Stimulated activated CD4-positive, alpha-beta T cell treated with anti-CD3 and anti-CD28 coated beads, TNF-alpha, amount 100 ng/mL, for 1 hour (primary cell): Measurements from ENCODE around the gene GDF15.
A peak's percentile ranks its signal among the peaks of the same experiment; 100 is the strongest.
"Not testable (repeated sequence)": the region's sequence is repeated elsewhere in the genome, so short reads cannot be mapped to it uniquely, and the experiment has no call there.

Experiments used
- DNase-seq, 3 donors: peaks; one replicate each; pipeline ENCODE4 v3.0.0-alpha.2; 2020; ENCODE audit warnings: low read depth in 3 of 3, low spot score in 1 of 3

The GDF15 gene, protein sequence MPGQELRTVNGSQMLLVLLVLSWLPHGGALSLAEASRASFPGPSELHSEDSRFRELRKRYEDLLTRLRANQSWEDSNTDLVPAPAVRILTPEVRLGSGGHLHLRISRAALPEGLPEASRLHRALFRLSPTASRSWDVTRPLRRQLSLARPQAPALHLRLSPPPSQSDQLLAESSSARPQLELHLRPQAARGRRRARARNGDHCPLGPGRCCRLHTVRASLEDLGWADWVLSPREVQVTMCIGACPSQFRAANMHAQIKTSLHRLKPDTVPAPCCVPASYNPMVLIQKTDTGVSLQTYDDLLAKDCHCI

DNA sequence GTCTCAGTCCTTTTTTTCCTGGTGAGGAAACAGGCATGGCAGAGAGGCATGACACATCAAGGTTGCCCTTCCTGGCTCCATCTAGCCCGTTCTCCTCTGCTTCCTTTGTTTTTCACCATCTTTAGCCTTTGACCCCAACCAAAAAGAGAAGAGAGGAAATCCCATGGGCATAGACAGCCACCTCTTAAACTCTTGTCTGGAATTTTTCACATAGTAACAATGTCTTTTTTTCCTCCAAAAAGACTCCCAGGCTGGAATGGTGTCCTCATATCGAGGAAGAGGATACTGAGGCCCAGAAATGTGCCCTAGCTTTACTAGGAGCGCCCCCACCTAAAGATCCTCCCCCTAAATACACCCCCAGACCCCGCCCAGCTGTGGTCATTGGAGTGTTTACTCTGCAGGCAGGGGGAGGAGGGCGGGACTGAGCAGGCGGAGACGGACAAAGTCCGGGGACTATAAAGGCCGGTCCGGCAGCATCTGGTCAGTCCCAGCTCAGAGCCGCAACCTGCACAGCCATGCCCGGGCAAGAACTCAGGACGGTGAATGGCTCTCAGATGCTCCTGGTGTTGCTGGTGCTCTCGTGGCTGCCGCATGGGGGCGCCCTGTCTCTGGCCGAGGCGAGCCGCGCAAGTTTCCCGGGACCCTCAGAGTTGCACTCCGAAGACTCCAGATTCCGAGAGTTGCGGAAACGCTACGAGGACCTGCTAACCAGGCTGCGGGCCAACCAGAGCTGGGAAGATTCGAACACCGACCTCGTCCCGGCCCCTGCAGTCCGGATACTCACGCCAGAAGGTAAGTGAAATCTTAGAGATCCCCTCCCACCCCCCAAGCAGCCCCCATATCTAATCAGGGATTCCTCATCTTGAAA, at the start of gene GDF15:
Gene GDF15 (plus strand): TSS at position 484 of the 868 bp plus-strand sequence. CDS start 32 bp downstream, at position 516.
- peak in 1 of 3 donors; percentile 17 for DNase-seq

DNA sequence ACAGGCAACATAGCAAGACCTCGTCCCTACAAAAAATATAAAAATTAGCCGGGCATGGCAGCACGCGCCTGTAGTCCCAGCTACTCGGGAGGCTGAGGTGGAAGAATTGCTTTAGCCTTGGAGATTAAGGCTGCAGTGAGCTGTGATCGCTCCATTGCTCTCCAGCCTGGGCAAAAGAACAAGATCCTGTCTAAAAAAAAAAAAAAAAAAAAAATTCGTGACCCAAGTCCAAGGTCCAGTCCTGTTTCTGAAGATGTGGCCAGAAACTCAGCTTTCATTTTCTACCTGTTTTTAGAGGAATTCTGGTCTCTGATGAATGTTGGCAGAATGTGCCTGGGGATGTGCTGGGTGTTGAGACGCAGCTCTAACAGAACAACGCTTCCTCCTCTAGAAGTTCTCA, 47.4 kb upstream of the GDF15 start:
- no peak for DNase-seq

DNA sequence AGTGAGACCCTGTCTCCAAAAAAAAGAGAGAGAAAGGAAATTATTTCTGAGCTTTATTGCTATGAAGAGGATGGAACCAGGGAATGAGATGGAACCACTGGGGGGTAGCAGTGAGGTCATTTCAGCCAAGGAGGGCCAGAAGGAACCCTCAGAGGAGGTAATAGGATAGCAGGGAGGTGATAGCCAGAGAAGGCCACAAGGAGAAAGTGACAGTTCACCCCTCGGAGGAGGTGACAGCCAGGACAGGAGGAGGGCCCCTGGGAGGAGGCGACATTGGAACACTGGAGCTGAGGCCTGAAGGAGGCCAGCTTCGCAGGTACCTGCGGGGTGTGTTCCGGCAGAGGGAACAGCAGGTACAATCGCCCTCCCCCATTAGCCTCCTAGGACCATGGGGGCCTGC, 46.2 kb upstream of the GDF15 start:
- no peak for DNase-seq

DNA sequence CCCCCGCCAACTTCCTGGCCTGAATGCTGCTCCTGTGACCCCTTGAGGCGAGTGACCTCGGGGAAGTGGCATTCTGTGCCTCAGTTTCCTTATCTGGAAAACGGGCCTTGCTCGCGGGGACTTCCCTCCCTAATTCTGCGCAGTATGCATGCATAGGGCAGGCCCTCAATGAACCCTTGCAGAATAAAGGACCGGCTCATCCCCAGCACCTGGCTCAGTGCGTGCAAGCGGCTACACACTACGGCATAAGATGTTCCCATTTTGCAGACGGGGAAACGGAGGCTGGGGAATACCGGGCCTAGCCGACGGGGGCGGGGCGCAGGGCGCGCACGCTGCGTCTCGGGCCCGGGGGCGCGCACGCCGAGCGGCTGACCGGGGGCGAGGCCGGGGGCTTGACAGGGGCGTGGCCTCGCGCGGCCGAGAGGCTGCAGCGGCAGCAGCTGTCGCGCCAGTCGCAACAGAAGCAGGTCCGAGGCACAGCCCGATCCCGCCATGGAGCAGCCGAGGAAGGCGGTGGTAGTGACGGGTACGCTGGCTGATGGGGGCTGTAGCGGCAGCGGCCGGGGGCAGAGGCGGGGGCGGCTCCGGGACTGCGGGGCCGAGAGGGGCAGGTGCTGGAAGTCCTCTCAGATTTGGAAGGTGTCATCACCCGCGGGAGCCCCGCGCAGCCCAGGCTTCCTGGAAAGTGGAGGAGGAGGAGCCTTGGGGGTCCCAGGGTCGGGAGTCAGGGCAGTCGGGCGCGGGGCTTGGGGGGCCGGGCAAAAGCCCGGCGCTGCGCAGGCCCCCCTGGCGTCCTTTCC, 45.6 kb upstream of the GDF15 start, which contains the start of gene PGPEP1:
Gene PGPEP1 (plus strand): TSS at position 409 of the 800 bp plus-strand sequence. CDS start 84 bp downstream, at position 493.
- peak in 2 of 3 donors; percentile 38 to 55 for DNase-seq

DNA sequence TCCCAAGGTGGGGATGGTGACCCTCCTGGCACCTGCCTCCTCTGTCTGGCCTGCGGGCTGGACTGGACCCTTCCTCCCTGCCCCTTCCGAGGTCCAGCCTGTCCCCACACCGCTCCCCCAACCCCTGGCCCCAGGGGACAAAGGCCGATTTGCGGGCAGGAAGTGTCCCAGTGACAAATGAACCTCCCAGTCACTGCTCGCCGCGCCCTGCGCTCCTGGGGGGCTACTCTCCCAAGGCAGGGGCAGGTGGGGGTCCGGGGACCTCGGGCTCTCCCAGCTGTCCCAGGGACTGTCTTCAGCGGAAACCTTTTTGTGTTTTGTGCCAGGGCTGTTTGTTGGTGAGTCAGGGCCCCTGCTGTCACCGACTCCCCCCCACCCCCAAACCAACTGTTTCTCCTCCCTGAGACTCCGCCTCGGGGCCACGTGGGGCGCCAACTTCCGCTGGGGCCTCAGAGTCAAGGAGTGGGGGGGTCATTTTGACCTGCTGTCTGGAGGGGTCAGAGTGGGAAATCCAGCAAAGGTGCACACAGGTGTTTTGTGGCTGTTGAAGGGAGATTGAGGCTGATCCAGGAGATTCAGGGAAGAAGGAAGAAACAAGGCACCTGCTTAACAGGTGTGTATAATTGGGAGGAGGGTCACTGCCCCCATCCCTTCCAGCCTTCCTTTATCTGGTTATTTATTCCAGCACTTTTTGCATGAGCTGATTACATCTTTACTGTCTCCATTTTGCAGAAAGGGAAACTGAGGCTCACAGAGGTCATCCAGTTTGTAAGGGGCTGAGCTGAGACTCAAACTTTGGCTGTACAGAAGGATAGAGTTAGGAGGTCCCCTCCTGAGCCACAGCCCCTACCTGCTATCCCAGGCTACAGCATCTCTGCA, 44.7 kb upstream of the GDF15 start:
- peak in 1 of 3 donors; percentile 45 for DNase-seq

DNA sequence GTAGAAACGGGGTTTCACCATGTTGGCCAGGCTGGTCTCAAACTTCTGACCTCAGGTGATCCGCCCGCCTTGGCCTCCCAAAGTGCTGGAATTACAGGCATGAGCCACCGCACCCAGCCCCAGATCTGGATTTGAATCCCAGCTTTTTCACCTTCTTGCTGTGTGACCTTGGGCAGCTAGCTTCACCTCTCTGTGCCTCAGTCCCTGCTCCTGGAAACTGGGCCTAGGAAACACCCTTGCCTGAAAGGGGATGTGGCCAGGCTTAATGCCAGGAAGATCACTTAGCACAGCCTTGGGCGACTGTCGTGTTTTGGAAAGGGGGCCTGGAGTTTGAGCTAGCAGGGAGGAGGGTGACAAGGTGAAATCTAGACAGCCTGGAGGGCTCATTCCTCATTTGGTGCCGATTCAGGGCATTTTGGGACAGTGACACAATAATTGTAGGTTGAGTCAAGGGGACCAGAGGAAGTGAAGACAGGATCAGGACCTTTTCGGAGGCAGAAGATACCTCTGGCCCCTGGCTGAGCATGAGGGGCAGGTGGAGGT, 43.8 kb upstream of the GDF15 start:
- no peak for DNase-seq

DNA sequence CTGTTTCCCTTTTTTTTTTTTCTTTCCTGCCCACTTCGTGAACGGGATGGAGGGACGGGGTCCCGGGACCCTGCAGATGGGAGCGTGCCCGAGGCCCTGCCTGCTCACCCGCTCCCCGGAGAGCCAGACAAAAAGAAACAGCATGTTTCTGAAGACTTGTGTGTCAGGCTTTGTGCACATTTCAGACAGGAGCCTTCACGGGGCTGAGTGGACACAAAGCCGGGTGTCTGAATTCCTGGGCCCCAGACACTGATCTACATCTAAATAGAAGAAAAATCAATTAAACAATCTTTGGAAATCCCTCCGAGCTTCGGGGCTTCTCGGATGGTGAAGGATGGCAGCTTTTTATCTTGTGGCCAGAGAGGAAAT, 41.4 kb upstream of the GDF15 start:
- no peak for DNase-seq

DNA sequence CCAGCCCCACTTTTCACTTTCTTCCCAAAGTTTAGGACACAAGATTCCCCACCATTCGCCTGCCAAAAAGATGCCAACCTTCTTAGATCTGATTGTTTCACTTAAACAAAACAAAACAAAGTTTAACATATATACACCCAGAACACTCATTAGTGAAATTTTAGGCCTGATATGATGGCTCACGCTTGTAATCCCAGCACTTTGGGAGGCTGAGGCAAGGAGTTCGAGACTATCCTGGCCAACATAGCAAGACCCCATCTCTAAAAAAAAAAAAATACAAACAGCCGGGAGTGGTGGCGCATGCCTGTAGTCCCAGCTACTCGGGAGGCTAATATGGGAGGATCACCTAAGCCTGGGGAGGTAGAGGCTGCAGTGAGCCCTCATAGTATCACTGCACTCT, 40.7 kb upstream of the GDF15 start:
- no peak for DNase-seq

DNA sequence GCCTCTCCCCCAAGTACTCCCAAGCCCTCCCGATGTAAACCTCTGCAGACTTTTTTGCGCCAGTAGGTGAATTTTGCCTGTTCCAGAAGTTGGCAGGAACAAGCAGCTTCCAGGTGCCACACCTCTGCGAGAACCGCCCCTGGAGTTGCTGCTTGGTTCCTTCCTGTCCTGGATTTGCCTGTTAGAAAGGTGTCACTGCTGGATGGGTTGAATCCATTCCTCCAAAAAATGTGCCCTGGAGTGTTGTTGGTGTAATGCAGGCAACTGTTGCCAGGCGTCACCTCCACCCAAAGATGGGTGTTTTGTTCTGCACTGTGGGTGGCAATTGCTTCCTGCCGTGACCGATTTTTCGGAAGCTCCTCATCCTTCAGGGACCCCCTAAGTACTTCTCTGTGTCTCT, 39.9 kb upstream of the GDF15 start:
- no peak for DNase-seq

DNA sequence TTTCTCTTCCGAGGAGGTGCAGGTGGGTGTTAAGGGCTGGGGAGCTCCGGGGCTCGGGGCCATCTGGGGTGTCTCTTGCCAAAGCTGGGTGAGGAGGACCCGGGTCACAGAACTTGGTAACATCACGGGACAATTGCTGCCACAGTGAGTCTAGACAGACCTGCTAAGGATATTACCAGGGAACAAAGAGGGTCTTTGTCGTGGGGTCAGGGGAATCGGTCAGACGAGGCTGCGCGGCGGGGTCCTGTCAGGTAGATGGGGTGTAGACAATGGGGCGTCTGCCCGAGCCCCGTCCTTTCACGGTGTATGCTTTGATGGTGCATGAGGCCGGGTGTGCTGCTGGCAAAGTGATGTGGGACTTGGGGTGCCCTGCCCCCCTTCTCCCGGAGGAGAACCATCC, 37.8 kb upstream of the GDF15 start:
- no peak for DNase-seq

DNA sequence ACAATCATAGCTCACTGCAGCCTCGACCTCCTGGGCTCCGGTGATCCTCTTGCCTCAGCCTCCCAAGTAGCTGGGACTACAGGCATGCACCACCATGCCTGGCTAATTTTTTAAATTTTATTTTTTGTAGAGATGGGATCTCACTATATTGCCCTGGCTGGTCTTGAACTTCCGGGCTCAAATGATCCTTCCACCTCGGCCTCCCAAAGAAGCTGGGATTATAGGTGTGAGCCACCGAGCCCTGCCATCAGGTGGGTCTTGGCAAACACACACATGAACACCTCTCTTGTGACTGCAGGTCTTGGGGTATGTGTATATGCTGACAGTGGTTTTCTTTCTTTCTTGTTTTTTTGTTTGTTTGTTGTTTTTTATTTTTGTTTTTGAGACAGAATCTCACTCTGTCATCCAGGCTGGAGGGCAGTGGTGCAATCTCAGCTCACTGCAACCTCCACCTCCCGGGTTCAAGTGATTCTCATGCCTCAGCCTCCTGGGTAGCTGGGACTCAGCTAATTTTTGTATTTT, 37.1 kb upstream of the GDF15 start:
- not testable (repeated sequence) for DNase-seq

DNA sequence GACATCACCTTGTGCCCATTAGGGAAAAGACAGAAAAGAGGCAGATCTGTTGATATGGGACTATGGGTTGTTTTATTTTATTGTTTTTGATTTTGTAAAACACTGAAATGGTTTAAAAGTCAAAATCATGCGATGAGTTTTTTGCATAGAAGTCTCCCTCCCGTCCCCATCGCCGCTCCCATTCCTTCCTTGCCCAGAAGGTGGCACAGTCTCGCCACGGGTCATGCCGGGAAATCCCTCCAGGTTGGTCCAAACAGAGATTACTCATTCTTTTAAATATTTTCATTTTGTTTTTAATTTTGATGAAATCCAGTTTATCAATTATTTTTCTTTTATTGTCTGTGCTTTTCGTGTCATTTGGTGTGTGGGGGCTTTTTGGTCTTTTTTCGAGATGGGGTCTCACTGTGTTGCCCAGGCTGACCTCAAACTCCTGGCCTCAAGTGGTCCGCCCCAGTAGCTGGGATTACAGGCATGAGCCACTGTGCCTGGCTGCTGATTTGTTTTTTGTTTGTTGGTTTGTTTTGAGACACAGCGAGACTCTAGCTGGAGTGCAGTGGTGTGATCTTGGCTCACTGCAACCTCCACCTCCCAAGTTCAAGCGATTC, 36.3 kb upstream of the GDF15 start:
- DNase-seq: no peak

DNA sequence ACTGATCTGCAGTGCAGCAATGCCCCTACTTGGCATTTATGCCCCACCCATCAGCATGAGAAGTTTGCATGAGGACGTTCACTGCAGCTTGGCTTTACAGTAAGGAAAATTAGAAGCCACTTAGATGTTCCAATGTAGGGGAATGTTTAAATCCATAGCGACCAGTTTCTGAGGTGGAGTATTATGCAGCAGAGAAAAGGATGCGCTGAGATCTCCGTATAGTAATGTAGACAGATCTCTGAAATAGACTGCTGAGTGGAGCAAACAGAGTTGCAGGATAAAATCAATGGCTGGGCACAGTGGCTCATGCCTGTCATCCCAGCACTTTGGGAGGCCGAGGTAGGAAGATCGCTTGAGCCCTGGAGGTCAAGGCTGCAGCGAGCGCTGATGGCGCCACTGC, 35.5 kb upstream of the GDF15 start:
- DNase-seq: no peak

DNA sequence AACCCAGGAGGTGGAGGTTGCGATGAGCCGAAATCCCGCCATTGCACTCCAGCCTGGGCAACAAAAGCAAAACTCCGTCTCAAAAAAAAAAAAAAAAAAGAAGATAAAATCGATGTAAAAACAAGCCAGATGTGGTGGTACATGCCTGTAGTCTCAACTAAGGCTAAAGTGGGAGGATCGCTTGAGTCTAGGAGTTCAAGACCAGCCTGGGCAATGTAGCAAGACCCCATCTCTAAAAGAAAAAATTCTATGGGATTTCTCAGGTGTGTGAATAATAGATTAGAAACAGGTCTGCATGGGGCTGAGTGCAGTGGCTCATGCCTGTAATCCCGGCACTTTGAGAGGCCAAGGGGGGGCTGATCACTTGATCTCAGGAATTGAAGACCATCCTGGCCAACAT, 34.4 kb upstream of the GDF15 start:
- no peak for DNase-seq

DNA sequence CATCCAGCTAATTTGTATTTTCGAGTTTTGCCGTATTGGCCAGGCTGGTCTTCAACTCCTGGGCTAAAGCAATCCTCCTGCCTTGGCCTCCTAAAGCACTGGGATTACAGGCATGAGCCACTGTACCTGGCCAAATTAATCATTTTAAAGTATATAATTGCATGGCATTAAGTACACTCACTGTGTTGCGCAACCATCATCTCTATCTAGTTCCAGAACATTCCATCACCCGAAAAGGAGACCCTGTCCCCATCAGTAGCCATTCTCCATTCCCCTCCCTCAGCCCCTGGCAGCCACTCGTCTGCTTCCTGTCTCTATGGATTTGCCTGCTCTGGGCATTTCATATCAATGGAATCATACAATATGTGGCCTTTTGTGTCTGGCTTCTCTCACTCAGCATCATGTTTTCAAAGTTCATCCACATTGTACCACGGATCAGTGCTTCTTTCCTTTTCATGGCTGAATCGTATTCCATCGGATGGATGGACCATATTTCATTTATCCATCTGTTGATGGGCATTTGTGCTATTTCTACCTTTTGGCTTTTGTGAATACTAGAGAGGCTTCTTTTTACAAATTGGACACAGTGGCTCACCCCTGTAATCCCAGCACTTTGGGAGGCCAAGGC, 32.5 kb upstream of the GDF15 start:
- no peak for DNase-seq

DNA sequence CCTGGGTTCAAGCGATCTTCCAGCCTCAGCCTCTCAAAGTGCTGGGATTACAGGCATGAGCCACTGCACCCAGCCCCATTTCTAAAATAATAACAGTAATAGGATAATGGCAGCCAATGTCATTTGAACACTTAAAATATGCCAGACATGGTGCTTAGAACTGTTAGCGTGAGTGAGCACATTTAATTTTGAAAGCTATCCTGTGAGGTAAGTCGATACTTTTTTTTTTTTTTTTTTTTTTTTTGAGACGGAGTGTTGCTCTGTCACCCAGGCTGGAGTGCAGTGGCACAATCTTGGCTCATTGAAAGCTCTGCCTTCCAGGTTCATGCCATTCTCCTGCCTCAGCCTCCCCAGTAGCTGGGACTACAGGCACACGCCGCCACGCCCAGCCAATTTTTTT, 31.2 kb upstream of the GDF15 start:
- not testable (repeated sequence) for DNase-seq

DNA sequence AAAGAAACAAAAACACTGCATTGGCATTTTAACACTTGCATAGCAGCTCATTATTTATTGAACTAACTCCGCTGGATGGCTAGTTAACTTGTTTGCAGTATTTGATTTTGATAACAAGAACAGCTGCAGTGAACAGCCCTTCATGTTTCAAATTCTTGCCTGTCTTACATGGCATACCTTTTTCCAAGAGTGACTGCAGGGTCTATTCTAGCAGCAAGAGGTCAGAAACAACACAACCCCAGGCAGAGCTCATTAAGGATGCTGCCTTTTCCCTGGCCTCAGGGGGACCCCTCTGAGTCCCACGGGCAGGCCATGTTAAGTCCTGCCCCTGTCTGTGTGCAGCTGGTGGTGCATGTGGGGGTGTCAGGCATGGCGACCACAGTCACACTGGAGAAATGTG, 28.9 kb upstream of the GDF15 start:
- DNase-seq: no peak

DNA sequence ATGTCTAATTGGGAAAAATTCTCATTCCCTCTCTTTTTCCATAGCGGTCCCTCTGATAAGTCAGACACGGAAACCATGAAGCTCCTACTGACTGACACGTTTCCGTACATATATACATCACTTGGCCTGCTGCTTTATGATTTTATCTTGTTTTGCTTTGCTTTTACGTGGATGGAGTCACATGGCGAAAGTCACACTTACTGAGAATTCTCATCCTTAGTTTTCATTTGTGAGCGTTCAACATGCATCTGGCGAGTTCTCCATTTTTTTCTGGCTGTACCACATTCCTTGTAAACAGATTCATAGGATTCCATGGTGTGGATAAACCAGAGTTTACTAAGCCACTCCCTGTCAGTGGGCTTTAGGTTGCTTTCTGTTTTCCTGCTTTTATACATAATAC, 24.3 kb upstream of the GDF15 start:
- no peak for DNase-seq

DNA sequence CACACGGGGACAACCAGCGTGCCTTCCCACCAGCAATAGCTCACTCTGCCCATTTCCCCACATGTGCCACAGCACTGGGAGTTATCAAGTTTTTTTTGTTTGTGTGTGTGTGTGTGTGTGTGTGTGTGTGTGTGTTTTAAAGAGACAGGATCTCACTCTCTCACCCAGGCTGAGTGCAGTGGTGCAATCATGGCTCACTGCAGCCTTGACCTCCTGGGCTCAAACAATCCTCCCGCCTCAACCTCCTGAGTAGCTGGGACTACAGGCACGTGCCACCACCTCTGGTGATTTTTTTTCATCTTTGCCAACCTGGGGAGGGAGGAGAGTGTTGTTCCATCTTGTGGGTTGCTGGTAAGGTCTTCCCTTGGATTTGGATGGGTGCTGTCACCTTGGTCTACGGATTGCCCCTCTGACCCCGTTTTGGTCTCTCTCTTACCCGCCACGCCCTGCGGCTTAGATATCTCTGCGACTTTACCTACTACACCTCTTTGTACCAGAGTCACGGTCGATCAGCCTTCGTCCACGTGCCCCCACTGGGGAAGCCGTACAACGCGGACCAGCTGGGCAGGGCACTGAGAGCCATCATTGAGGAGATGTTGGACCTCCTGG, 22.9 kb upstream of the GDF15 start:
- DNase-seq: no peak
